HepG2 (cell line): ENCODE measurements around the gene CREB1. TPM values are rescaled to one million over a fixed set of nuclear protein-coding genes. Genes with fewer than 3 reads are reported as not detected.

Experiments used
- ARID4A ChIP-seq: sonication (generic); formaldehyde crosslinking; IDR thresholded peaks from 2 replicates; pipeline ENCODE4 v1.5.0; 2020; ENCODE audit warnings: mild to moderate bottlenecking, missing genetic modification reagents, borderline replicate concordance
- FOXJ3 ChIP-seq: sonication (generic); formaldehyde crosslinking; IDR thresholded peaks from 2 replicates; pipeline ENCODE4 v1.4.0; 2020; ENCODE audit warnings: missing genetic modification reagents, mild to moderate bottlenecking, borderline replicate concordance
- FOXM1 ChIP-seq: sonication (generic); formaldehyde crosslinking; IDR thresholded peaks from 2 replicates; pipeline ENCODE4 v1.5.0; 2020; ENCODE audit warnings: missing genetic modification reagents
- GFI1 ChIP-seq: sonication (generic); formaldehyde crosslinking; IDR thresholded peaks from 2 replicates; pipeline ENCODE4 v1.5.0; 2020; ENCODE audit warnings: missing genetic modification reagents, mild to moderate bottlenecking, borderline replicate concordance
- HNF1A ChIP-seq, 2 experiments: sonication (generic) in 1 of 2; formaldehyde crosslinking in 1 of 2; IDR thresholded peaks; 2 replicates each; pipeline versions ENCODE4 v1.4.0 to v1.6.1; 2016 to 2020; ENCODE audit warnings: borderline replicate concordance in 1 of 2, low read depth in 1 of 2, mild to moderate bottlenecking in 1 of 2, missing genetic modification reagents in 1 of 2
- IRF2 ChIP-seq: IDR thresholded peaks from 2 replicates; pipeline ENCODE4 v1.6.1; 2018; ENCODE audit warnings: missing genetic modification reagents, missing compliant biosample characterization
- KDM3A ChIP-seq: IDR thresholded peaks from 2 replicates; pipeline ENCODE4 v1.6.1; 2018; ENCODE audit warnings: low read depth, missing compliant biosample characterization
- KDM6A ChIP-seq: IDR thresholded peaks from 2 replicates; pipeline ENCODE4 v1.6.1; 2016; ENCODE audit warnings: low read depth
- MAFF ChIP-seq: IDR thresholded peaks from 2 replicates; pipeline ENCODE4 v1.6.1; 2011; ENCODE audit warnings: low read depth, low read length, improper control_type of control experiment
- MAZ ChIP-seq, 2 experiments: sonication (generic) in 1 of 2; formaldehyde crosslinking in 1 of 2; IDR thresholded peaks; 2 replicates each; pipeline versions ENCODE4 v1.5.0 to v1.6.1; 2012 to 2020; ENCODE audit warnings: low read depth in 2 of 2, mild to moderate bottlenecking in 2 of 2, borderline replicate concordance in 1 of 2, improper control_type of control experiment in 1 of 2, low read length in 1 of 2, missing genetic modification reagents in 1 of 2, moderate library complexity in 1 of 2
- MXD1 ChIP-seq: sonication (generic); formaldehyde crosslinking; IDR thresholded peaks from 2 replicates; pipeline ENCODE4 v1.4.0; 2020; ENCODE audit warnings: mild to moderate bottlenecking, missing genetic modification reagents
- NCOA1 ChIP-seq: sonication (generic); formaldehyde crosslinking; IDR thresholded peaks from 2 replicates; pipeline ENCODE4 v1.9.0; 2021; ENCODE audit warnings: missing genetic modification reagents
- NCOA5 ChIP-seq: sonication (generic); formaldehyde crosslinking; IDR thresholded peaks from 2 replicates; pipeline ENCODE4 v1.4.0; 2020; ENCODE audit warnings: missing genetic modification reagents
- STAT5B ChIP-seq: sonication (generic); formaldehyde crosslinking; IDR thresholded peaks from 2 replicates; pipeline ENCODE4 v1.4.0; 2020; ENCODE audit warnings: missing genetic modification reagents
- TP53 ChIP-seq: sonication (generic); formaldehyde crosslinking; conservative IDR thresholded peaks from 2 replicates; pipeline ENCODE4 v1.4.0; 2020; ENCODE audit warnings: missing genetic modification reagents
- ZBTB34 ChIP-seq: sonication (generic); formaldehyde crosslinking; IDR thresholded peaks from 2 replicates; pipeline ENCODE4 v1.8.0; 2022; ENCODE audit warnings: mild to moderate bottlenecking, missing genetic modification reagents
- ZNF24 ChIP-seq: fragments of 450-650 bp; IDR thresholded peaks from 2 replicates; pipeline ENCODE4 v1.6.1; 2017; ENCODE audit warnings: antibody characterized with exemption, mild to moderate bottlenecking
- ZNF674 ChIP-seq: sonication (generic); formaldehyde crosslinking; IDR thresholded peaks from 2 replicates; pipeline ENCODE4 v1.5.0; 2020; ENCODE audit warnings: low read depth, mild to moderate bottlenecking, missing genetic modification reagents
- polyA plus RNA-seq, 8 experiments: library from polyadenylated mRNA; depleted of rRNA in 3 of 8; stranded (reverse) in 7 of 8; unstranded in 1 of 8; fragments of >200 nt; fragmentation: Illumina TruSeq in 4 of 8; extraction: Trizol in 4 of 8; gene quantifications; 2 replicates each; pipeline versions ENCODE4 v1.2.1 to v1.2.3, GENCODE V29; 2011 to 2016; ENCODE audit warnings: low read depth in 4 of 8, missing spikeins in 1 of 8, mixed read lengths in 1 of 8; ENCODE audit not compliant: insufficient read depth in 1 of 8
- total RNA-seq, 5 experiments: library from RNA; depleted of rRNA; stranded (reverse); fragments of >200 nt; fragmentation: Illumina TruSeq; extraction: Trizol; gene quantifications; 2 replicates each; pipeline ENCODE4 v1.2.3, GENCODE V29; 2016; ENCODE audit warnings: low read depth in 1 of 5

The CREB1 gene
- total and polyA plus RNA-seq, 2 of the 13 experiments (the other 11 are each of a cell fraction or from before 2014, with no cell fraction given), result 51.8 to 51.9 TPM

- TF ChIP-seq HNF1A (IDR thresholded peaks at IDR 0.05; ENCODE audit: low read depth) (no peak), HNF1A (CRISPR knock-in tag; IDR thresholded peaks at IDR 0.05; ENCODE audit: borderline replicate concordance) (no peak), ZNF674 (no peak), GFI1 (CRISPR knock-in tag) (no peak), ARID4A (CRISPR knock-in tag) (peak; percentile 68; the same call in 1 of the 2 replicates), NCOA1 (CRISPR knock-in tag) (peak; percentile 74; the same call in 1 of the 2 replicates), STAT5B (CRISPR knock-in tag) (no peak), ZBTB34 (CRISPR knock-in tag) (no peak), NCOA5 (CRISPR knock-in tag) (no peak), TP53 (CRISPR knock-in tag) (no peak), KDM6A (CRISPR knock-in tag) (no peak; the same call in 1 of the 2 replicates), FOXJ3 (peak; percentile 89; the same call in 1 of the 2 replicates), IRF2 (peak; percentile 50; the same call in 1 of the 2 replicates), ZNF24 (no peak), FOXM1 (no peak), KDM3A (CRISPR knock-in tag) (no peak), MXD1 (CRISPR knock-in tag) (no peak), MAZ (IDR thresholded peaks at IDR 0.05; ENCODE audit: borderline replicate concordance, low read depth, low read length) (no peak), MAZ (CRISPR knock-in tag; IDR thresholded peaks at IDR 0.05; ENCODE audit: low read depth) (0 out of 2 replicates have a peak, but pooled peaks have one; percentile 23), MAFF (no peak)
These were observed 90.0 kb downstream of the CREB1 start (continued) for GRCh38 chr2:207619764-207620203.
